ENCODE results near the gene REEP3.

The REEP3 gene

DNA sequence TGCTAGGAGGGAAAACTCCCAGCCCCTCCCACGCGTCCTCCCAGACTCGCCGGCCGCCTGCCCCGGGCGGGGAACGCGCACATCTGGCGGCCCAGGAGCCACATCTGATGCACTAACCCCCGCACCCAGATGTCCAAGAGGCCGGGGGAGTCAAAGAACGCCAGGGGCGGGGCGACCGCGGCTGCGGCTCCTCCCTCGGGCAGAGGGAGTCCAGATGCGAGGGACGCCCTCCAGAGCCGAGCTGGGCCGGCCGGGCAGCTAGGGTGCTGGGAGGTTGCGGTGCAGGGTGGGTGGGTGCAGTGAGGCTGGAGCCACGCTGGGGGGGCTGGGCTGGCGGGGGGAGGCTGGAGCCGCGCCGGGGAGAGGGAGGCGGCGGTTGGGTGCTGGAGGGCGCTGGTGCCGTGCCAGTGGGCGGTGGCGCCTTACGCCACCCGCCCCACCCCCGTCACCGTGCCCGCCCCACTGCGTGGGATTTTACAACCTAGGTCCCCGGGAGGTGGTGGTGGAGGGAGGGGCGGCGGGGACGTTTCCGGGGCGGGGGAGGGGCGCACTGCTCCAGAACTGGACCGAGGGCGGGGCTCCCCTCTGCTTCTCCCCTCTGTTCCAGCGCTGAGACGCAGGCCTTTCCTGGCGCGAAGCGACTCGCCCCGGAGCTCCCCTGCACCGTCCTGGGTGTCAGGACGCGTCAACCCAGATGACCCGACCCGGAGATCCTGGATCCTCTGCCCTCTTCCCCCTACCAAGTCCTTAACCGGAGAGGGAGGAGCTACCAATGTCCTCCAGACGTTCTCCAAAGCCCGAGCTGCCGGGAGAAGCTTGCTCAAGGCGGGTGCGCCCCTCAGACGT lies 109.1 kb downstream of the REEP3 start (continued):
- TF ChIP-seq ZFHX2 (tag by site-specific recombination; conservative IDR thresholded peaks at IDR 0.05), result peak; percentile 86
- no peak for TF ChIP-seq ZNF140 (tag by site-specific recombination; IDR thresholded peaks at IDR 0.05)
- TF ChIP-seq ZNF341 (tag by site-specific recombination; IDR thresholded peaks at IDR 0.05; ENCODE audit: low read depth), result peak; percentile 89
- TF ChIP-seq ZNF133 (tag by site-specific recombination; IDR thresholded peaks at IDR 0.05), result no peak
- peak; percentile 64; the same call in 1 of the 2 replicates for TF ChIP-seq KLF16 (tag by site-specific recombination; IDR thresholded peaks at IDR 0.05)
- TF ChIP-seq MZF1 (tag by site-specific recombination; IDR thresholded peaks at IDR 0.05; ENCODE audit: borderline replicate concordance), result peak; percentile 67
- no peak for TF ChIP-seq ZNF629 (tag by site-specific recombination; IDR thresholded peaks at IDR 0.05)
- TF ChIP-seq BCL11A (tag by site-specific recombination; IDR thresholded peaks at IDR 0.05; ENCODE audit: low read depth), result no peak
- no peak for TF ChIP-seq ZNF626 (tag by site-specific recombination; IDR thresholded peaks at IDR 0.05)
- no peak for TF ChIP-seq ZNF610 (tag by site-specific recombination; IDR thresholded peaks at IDR 0.05; ENCODE audit: borderline replicate concordance)
- 0 out of 2 replicates have a peak, but pooled peaks have one; percentile 56 for TF ChIP-seq ZNF2 (tag by site-specific recombination; IDR thresholded peaks at IDR 0.05)
- TF ChIP-seq ZNF221 (tag by site-specific recombination; IDR thresholded peaks at IDR 0.05; ENCODE audit: borderline replicate concordance), result no peak
- TF ChIP-seq, protein P1, sequence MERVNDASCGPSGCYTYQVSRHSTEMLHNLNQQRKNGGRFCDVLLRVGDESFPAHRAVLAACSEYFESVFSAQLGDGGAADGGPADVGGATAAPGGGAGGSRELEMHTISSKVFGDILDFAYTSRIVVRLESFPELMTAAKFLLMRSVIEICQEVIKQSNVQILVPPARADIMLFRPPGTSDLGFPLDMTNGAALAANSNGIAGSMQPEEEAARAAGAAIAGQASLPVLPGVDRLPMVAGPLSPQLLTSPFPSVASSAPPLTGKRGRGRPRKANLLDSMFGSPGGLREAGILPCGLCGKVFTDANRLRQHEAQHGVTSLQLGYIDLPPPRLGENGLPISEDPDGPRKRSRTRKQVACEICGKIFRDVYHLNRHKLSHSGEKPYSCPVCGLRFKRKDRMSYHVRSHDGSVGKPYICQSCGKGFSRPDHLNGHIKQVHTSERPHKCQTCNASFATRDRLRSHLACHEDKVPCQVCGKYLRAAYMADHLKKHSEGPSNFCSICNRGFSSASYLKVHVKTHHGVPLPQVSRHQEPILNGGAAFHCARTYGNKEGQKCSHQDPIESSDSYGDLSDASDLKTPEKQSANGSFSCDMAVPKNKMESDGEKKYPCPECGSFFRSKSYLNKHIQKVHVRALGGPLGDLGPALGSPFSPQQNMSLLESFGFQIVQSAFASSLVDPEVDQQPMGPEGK (tag by site-specific recombination; IDR thresholded peaks at IDR 0.05), result peak; percentile 88
- TF ChIP-seq GLIS2 (tag by site-specific recombination; IDR thresholded peaks at IDR 0.05), result peak; percentile 78
- no peak for TF ChIP-seq ZNF404 (tag by site-specific recombination; IDR thresholded peaks at IDR 0.05)
- TF ChIP-seq ZNF501 (tag by site-specific recombination; IDR thresholded peaks at IDR 0.05), result 0 out of 2 replicates have a peak, but pooled peaks have one; percentile 46
- peak; percentile 30 for TF ChIP-seq ZIC2 (tag by site-specific recombination; IDR thresholded peaks at IDR 0.05)
- TF ChIP-seq, protein P2, sequence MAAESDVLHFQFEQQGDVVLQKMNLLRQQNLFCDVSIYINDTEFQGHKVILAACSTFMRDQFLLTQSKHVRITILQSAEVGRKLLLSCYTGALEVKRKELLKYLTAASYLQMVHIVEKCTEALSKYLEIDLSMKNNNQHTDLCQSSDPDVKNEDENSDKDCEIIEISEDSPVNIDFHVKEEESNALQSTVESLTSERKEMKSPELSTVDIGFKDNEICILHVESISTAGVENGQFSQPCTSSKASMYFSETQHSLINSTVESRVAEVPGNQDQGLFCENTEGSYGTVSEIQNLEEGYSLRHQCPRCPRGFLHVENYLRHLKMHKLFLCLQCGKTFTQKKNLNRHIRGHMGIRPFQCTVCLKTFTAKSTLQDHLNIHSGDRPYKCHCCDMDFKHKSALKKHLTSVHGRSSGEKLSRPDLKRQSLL (tag by site-specific recombination; IDR thresholded peaks at IDR 0.05), result 0 out of 2 replicates have a peak, but pooled peaks have one; percentile 29
- 0 out of 2 replicates have a peak, but pooled peaks have one; percentile 14 for TF ChIP-seq HOXC10 (CRISPR knock-in tag; IDR thresholded peaks at IDR 0.05)
- no peak for TF ChIP-seq ZNF670 (tag by site-specific recombination; IDR thresholded peaks at IDR 0.05; ENCODE audit: low read depth)
- peak; percentile 14; the same call in 1 of the 2 replicates for TF ChIP-seq ZEB2 (tag by site-specific recombination; IDR thresholded peaks at IDR 0.05)
- no peak for TF ChIP-seq ZNF214 (tag by site-specific recombination; IDR thresholded peaks at IDR 0.05; ENCODE audit: borderline replicate concordance)
- 0 out of 2 replicates have a peak, but pooled peaks have one; percentile 14 for TF ChIP-seq ZBTB48 (tag by site-specific recombination; IDR thresholded peaks at IDR 0.05)
- TF ChIP-seq ZSCAN30 (tag by site-specific recombination; IDR thresholded peaks at IDR 0.05), result peak; percentile 97
- TF ChIP-seq ZNF544 (tag by site-specific recombination; IDR thresholded peaks at IDR 0.05), result no peak
- TF ChIP-seq KLF10 (tag by site-specific recombination; IDR thresholded peaks at IDR 0.05), result peak; percentile 67; the same call in 1 of the 2 replicates
- TF ChIP-seq ZNF394 (tag by site-specific recombination; IDR thresholded peaks at IDR 0.05; ENCODE audit: borderline replicate concordance), result peak; percentile 94
- no peak for TF ChIP-seq HOXA7 (CRISPR knock-in tag; IDR thresholded peaks at IDR 0.05; ENCODE audit: borderline replicate concordance)
- TF ChIP-seq ZNF354C (tag by site-specific recombination; IDR thresholded peaks at IDR 0.05; ENCODE audit: borderline replicate concordance, low read depth), result no peak
- no peak for TF ChIP-seq ZNF366 (tag by site-specific recombination; conservative IDR thresholded peaks at IDR 0.05)
- TF ChIP-seq ZBTB20 (tag by site-specific recombination; IDR thresholded peaks at IDR 0.05), result peak; percentile 76
- TF ChIP-seq SCRT2 (tag by site-specific recombination; IDR thresholded peaks at IDR 0.05), result peak; percentile 69
- TF ChIP-seq KLF1 (tag by site-specific recombination; IDR thresholded peaks at IDR 0.05), result peak; percentile 91
- peak; percentile 83; the same call in 1 of the 2 replicates for TF ChIP-seq ZNF561 (tag by site-specific recombination; IDR thresholded peaks at IDR 0.05; ENCODE audit: borderline replicate concordance)
- peak; percentile 84 for TF ChIP-seq ZBTB8A (tag by site-specific recombination; IDR thresholded peaks at IDR 0.05)
- TF ChIP-seq, protein P3, sequence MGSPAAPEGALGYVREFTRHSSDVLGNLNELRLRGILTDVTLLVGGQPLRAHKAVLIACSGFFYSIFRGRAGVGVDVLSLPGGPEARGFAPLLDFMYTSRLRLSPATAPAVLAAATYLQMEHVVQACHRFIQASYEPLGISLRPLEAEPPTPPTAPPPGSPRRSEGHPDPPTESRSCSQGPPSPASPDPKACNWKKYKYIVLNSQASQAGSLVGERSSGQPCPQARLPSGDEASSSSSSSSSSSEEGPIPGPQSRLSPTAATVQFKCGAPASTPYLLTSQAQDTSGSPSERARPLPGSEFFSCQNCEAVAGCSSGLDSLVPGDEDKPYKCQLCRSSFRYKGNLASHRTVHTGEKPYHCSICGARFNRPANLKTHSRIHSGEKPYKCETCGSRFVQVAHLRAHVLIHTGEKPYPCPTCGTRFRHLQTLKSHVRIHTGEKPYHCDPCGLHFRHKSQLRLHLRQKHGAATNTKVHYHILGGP (tag by site-specific recombination; IDR thresholded peaks at IDR 0.05), result no peak
- TF ChIP-seq ZNF311 (tag by site-specific recombination; IDR thresholded peaks at IDR 0.05; ENCODE audit: borderline replicate concordance), result no peak
- peak; percentile 89 for TF ChIP-seq ZNF600 (tag by site-specific recombination; IDR thresholded peaks at IDR 0.05)
